NOMO-1 treated with DMSO at 0.1 percent for 48 hours (cell line): ENCODE measurements around the gene ISYNA1.
"Not testable (repeated sequence)": the region's sequence is repeated elsewhere in the genome, so short reads cannot be mapped to it uniquely, and the experiment has no call there.

Experiments used
- DNase-seq: peaks from one replicate; lab custom pipeline; 2025; ENCODE audit not compliant: unreplicated experiment; lab: John Stamatoyannopoulos, UW

ISYNA1 gene

DNA sequence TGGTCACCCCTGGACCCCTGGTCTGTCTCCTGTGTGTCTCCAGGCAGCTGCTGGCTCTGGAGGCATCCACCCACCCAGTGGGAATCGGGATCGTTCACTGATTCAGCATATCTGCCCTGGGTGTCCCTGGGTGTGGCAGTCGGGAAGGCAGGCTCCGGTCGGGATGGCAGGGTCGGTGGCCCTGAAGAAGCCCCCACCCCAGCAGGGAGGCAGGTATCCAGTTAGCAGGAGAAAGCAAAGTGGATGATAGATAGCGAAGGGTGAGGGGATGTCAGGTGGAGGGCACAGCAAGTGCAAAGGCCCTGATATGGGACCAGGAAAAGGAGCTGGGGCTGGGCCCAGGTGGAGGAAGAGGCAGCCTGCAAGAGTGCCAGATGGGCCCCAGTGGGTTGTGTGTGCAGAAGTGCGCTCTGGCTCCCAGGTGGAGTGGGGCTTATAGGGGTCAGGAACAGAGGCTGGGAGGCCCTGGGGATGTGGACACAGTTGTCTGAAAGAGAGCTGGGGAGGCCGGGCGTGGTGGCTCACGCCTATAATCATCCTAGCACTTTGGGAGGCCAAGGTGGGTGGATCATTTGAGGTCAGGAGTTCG, 16.5 kb downstream of the ISYNA1 start:
- no peak for DNase-seq

DNA sequence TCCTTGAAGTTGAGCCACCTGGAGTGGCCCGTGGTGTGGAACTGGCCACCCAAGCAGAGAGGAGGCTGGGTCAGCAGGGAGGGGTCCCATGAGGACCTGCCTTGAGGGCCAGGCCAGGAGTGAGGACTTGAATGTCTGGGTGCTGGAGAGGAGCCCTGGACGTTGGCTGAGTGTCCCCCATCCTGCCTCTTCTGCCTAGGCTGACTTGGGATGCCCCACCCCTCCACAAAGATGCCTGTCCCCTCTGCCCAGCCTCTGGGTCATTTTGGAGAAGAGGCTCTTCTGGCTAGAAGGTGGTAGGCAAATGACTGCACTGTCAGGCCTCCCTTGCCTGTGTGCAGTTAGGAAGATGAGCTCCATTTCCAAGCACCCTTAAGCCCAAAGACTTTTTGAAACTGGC, 17.0 kb downstream of the ISYNA1 start:
- no peak for DNase-seq

DNA sequence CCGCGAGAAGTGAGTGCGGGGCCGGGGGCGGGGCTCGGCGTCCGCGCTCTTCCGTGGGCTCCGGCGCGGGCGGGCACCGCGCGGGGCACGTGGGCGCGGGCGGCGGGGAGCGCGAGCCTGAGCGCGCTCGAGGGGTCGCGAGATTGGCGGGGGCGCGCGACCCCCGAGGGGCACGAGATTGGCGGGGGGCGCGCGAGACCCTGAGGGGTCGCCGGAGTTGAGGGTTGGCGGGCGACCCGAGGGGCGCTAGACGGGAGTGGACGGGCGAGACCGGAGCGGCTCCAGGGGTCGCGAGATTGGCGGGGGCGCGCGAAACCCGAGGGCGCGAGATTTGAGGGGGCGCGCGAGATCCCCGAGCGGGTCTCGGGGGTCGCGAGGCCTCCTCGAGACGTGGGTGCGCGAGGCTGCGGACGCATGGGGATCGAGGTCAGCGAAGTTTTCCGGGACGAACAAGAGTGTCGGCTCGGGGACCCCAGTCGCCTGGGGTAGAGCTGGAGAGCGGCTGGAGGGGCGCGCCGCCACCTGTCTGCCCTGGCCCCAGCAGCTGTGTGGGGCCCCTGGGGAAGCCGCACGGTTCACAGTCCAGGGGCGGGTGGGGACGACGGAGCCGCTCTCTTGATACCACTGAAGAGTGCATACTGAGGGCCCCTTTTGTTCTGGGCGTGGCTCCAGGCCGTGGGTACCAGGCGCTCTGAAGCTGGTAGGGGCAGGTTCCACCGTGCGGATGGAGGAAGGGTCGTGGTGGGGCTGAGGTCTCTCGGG, 18.1 kb downstream of the ISYNA1 start:
- DNase-seq = peak; percentile 24

DNA sequence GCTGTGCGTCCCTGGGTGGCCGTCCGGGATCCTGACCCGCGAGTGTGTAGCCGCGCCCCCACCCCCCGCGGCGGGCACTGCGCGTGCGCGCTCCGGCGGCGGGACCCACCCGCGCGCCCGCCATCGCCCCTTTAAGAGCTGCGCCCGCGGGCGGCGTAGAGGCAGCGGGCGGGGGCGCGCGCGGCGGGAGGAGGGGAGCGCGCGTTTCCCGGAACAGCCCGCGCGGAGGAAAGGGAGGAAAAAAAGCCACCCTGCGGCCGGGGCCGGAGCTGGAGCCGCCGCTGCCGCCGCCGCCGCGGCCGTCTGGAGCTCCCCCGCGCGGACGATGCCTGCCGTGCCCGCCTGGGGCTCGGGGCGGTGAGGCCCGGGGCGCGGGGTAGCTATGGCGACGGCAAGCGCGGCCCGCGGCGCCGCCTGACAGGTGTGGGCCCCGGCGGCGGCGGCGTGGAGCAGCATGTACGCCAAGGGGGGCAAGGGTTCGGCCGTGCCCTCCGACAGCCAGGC, 18.7 kb downstream of the ISYNA1 start, which contains the start of gene SSBP4:
TSS of gene SSBP4 (plus strand) at position 204 of the 504 bp plus-strand sequence. CDS start at position 455, 251 bp downstream.
- peak; percentile 68 for DNase-seq

DNA sequence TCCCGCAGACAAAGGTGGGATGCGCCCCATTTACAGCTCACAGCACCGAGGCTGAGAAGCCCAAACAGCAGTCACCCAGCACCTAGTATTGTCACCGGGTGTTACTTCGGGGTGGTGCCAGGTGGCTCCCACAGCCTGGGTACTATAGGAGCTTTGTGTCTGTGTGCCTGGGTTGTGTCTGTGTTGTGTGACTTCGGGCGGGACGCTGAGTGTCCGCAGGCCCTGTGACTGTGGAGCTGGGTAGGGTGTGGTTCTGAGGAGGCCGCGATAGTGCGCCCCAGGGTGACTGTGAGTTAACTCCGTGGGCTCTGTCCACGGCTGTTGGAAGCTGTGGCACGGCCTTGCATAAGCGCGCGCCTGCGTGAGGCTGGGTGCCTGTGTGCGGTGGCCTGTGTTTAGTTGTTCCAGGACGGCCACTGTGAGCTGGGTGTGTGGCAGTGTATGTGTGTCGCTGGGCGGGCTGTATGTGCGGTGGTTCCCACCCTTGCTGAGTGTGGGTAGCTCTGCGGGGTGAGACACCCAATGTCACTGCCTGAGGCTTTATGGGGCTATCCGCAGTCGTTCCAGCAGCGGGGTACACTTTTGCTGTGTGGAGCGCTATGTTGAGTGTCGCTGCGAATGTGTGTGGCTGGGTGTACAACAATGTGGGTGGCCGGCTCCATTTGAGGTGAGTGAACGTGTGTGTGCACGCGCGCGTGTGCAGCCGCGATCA, 19.3 kb downstream of the ISYNA1 start:
- DNase-seq = peak; percentile 23

DNA sequence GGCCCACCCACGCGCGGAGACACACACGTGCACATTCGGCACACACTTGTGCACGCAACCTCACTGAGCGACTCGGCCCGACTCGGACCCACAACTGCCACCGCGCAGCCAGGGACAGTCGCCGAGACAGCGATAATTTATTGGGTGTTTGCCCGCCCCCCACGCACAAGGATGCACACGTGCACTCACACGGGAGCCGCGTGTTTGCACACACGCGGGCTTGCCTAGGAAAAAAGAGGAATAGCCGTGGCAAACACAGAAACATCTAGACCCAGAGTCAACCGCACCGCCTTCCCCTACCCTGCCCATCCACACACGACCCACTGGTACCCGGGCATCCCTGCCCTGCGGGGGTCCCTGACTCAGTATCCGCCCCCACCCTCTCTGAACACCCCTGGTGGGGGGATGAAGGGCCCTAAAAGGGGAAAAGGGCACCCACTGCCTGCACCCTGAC, 19.9 kb downstream of the ISYNA1 start:
- no peak for DNase-seq

DNA sequence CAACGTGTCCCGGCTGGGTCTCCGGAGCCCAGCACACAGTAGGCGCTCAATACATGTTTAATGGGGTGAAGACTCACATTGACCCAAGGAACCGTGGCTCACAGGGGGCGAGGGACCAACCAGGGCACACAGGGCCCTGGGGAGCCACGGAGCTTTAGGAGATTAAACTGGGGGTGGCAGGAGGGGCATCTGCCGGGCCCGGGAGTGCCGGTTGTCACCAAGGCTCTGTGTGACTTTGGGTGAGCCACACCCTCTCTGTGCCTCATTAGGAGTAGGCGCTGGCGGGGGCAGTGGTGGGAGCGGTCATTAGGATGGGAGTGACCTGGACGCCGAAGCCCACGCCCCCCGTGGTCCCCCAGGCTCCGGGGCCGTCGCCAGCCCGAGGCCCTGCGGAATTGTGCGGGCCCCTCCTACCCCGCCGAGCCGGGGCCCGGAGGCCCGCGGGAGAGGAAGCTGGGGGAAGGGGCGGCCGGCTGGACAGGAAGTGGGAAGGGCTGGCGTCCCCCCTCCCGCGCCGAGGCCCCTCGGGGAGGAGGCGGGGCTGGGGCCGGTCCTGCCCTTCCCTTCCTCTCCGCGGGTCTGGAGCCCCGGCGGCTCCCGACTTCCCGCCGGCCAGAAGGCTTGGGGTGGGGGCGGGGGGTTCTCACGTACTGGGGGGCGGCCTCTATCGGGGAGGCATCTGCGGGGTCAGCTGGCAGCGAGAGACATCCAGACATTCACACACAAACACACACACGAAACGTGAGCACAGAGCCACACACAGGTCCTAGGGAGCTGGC, 20.5 kb downstream of the ISYNA1 start:
- DNase-seq = peak; percentile 84

DNA sequence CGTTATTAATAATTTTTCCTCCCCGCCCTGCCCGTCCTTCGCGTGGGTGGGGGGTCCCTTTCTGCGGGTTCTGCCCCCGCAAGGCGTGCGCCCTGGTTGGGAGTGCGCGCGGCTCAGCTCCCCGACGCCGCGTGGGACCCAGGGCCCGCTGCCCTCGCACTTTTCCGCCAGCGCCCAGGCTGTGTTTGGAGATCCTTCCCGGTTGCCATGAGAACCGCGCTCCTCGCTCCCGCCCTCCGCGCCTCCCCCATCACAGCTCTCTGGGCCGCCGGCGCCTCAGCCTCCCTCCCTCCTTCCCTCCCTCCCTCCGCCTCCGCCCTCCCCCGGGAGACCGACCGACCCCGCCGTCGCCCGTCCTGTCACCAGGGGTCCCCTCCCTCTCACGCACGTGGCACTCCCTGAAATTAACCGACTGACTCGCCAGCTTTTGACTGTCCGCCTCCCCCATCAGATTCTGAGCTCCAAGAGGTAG, 21.1 kb downstream of the ISYNA1 start:
- DNase-seq = peak; percentile 86

DNA sequence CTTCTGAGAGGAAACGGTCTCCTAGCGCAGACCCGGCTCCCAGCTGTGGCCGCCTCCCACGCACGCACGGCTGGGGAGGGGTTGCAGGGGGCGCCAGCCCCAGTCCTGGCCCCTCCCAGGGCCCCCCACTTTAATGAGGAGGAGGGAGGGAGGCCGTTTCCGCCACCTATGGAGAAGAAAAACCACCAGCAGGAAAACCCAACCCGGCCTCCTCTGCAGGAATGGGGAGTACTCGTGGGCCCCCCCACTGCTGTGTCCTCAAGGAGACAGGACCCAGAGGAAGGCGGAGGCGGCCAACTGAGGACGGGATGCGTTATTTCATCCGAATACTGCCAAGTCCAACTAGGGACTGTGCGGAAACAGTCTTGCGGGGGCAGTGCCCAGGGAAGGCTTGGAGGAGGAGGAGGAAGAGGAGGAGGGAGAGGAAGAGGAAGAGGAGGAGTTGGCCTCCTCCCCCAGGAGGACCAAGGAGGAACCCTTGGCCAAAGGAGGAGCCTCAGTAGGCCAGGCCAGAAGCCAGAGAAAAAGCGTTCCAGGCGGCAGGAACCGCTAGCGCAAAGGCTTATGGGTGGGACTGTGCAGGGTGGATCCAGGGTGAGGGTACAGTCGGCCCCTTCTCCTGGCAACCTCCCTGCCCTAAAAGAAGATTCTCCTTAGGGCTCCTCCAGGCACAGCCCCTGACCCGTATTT, 22.6 kb downstream of the ISYNA1 start:
- DNase-seq = peak; percentile 58

DNA sequence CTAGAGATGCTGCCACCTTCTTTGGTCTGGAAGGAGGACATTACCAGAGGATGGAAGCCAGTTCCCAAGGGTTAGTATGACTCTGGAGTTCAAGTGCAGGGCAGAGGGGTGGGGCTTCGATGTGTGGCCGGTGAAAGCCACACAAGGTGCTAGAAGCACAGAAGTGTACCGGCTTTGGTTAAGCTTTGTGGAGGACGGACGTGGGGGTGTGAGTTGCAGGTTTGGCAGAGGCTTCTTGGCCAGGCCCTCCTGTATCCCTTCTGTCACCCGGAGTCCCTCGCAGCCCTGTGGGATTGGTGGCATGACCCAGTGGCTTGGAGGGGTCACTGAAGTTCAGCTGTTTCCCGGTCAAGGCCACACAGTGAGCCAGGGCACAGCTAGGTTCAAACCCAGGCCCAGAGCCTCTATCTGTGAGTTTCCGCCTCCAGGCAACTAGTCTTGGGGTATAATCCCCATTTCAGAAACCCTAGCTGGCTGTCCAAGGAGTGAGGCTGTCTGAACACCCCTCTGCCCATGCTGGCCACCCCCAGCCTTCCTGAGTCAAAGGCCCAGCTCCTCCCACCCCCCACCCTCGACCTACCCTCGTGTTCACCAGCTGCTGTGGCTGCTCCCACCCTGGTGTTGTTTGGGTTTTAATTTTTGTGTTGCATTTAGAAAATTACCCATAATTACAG, 23.3 kb downstream of the ISYNA1 start:
- peak; percentile 51 for DNase-seq

DNA sequence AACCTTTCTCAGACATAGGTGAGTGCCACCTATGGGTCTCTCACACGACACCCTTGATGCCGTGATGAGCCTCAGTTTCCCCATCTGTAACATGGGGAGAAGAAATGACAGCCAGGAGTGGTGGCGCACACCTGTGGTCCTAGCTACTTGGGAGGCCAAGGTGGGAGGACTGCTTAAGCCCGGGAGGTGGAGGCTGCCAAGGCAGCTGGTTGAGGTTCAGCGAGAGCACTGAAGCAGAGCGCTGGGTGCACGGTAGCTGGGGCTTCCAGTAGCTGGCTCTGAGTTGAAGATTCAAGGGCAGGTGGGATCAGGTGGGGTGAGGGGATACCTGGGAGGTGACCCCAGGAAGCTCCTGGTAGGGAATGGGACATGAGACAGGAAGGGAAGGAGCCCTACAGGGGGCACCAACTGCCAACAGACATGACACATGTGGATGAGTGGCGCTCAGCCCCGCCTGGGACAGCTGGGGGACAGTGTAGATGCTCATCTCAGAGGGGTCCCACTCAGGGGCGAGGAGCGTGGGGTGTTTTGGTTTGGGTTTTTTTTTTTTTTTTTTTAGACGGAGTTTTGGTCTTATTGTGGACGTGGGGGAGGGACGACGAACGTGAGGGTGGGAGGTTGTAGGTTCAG, 25.2 kb downstream of the ISYNA1 start:
- DNase-seq = no peak

DNA sequence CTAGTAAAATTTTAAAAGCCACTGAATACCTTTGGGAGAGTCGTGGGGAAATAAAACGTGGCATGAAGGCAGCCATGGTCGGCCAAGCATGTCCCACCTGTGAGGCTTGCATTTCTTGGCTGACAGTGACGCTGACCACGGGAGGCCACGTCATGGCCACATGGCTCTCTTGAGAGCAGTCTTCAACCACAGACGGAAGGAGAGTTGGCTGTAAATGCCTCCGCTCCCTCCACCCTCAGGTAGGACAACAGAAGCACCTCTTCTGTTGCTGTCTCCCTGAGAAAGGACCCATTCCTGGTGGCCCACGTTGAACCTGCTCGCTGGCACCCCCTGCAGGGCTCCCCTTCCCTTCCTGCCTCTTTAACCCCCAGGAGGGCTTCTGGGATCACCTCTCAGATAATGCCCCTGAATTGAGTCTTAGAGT, 29.9 kb downstream of the ISYNA1 start:
- peak; percentile 36 for DNase-seq

DNA sequence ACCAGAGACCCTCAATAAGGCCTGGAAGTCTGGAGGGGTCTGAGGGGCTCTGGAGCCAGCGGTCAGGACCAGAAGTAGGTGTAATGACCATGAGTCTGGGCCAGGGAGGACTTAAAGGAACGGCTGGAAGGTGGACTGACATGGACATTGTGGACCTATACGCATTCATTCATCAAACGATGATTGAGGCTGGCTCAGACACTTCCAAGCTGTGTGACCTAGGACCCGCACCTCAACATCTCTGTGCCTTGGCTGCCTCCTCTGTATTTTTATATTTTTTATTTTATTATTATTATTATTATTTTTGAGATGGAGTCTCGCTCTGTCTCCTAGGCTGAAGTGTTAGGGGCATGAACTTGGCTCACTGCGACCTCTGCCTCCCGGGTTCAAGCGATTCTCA, 31.2 kb downstream of the ISYNA1 start:
- DNase-seq = no peak

DNA sequence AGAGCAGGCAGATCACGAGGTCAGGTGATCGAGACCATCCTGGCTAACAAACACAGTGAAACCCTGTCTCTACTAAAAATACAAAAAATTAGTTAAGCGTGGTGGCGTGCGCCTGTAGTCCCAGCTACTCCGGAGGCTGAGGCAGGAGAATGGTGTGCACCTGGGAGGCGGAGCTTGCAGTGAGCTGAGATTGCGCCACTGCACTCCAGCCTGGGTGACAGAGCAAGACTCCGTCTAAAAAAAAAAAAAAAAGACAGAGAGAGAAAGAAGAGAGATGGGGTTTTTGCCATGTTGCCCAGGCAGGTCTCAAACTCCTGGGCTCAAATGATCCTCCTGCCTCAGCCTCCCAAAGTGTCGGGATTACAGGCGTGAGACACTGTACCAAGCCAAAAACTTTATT, 32.2 kb downstream of the ISYNA1 start:
- not testable (repeated sequence) for DNase-seq

DNA sequence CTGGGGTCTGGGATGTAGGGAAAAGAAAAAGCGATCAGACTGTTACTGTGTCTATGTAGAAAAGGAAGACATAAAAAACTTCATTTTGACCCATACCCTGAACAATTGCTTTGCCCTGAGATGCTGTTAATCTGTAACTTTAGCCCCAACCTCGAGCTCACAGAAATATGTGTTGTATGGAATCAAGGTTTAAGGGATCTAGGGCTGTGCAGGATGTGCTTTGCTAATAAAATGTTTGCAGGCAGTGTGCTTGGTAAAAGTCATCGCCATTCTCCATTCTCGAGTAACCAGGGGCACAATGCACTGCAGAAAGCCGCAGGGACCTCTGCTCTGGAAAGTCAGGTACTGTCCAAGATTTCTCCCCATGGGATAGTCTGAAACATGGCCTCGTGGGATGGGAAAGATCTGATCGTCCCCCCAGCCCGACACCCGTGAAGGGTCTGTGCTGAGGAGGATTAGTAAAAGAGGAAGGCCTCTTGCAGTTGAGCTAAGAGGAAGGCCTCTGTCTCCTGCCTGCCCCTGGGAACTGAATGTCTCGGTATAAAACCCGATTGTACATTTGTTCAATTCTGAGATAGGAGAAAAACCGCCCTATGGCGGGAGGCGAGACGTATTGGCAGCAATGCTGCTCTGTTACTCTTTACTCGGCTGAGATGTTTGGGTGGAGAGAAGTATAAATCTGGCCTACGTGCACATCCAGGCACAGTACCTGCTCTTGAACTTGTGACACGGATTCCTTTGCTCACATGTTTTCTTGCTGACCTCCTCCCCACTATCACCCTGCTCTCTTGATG, 35.3 kb downstream of the ISYNA1 start:
- not testable (repeated sequence) for DNase-seq

DNA sequence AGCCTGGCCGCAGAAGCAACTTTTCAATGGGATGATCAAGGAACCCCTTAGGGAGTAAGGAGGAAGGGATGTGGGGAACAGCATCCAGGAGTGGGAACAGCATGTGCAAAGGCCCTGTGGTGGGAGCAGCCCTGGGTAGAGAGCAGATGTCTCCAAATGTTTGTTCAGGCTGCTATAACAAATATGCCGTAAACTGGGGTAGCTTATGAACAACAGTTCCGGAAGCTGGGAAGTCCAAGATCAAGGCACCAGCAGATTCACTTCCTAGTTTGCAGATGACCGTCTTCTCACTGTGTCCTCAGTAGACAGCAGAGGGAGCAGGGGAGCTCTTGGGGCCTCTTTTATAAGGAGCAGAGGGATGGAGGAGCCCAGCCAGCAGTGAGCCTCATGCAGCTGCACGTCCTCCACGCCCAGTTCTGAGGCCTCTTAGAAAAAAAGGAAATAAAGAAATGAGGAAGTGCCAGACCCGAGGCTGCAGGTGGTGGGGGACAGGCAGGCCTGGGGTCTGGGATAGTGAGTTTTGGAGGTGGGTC, 36.3 kb downstream of the ISYNA1 start:
- peak; percentile 100 for DNase-seq

DNA sequence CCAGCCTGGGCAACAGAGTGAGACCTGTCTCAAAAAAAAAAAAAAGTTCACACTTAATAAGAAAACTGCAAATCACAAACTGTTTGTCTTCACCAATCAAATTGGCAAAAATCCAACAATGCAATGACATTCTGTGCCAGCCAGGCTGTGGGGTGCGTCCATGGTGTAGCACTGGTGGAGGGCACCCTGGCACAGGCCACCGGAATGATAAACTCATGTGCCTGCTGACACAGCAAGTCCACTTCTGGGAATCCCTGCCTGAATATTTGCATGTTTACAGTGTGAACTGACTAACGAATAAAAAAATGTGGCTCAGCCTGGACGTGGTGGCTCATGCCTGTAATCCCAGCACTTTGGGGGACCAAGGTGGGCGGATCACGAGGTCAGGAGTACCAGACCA, 38.9 kb downstream of the ISYNA1 start:
- no peak for DNase-seq
